Measurements from ENCODE around the gene CLIP1. TPM values are rescaled to one million over a fixed set of nuclear protein-coding genes. Genes with fewer than 3 reads are reported as not detected.

The CLIP1 gene
- total and polyA plus RNA-seq, 2 experiments from 2014 or later = 61.7 to 74.5 TPM

DNA sequence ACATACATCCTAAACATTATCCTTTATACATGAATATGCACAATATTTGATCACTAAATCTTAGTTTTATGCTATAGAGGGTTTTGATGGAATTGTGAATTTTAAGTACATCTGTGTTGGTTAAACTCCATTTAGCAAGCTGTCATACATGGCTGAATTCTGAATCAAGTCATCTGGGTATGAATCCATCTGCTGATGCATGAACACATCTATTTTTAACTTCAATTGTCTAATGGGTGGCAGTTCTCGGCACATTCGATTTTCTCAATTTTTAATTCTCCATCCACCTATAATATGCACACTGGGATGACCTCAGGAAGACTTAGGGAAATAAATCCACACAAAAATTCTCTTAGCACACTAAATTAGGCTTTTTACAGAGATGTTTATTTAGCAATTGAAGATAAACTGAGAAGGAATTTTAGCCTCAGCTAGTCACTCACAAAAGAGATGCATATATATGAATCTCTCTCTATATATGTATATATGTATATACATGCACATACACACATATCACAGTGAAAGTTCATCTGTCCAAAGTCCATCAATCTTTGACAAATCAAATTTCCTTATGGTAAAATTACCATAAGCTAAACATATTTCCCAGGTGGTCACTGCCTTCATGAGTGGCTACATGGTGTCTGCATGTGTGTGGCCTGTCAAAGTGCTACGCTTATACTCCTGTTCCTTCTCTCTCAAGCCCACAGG is 111.7 kb downstream of the CLIP1 start:
- Histone ChIP-seq H3K79me2 (ENCODE audit: insufficient read depth) (no peaks in the 10 kb centered on the region), H3K4me3 (no peak overlapping the region), H3K9ac (no peak overlapping the region), H3K4me2 (ENCODE audit: unreplicated experiment) (no peak overlapping the region), H3K27me3 (replicated peaks; ENCODE audit: insufficient read depth) (no peaks in the 10 kb centered on the region), H3K27ac (no peak overlapping the region), H3K9me2 (ENCODE audit: insufficient read depth) (no peaks in the 10 kb centered on the region), H3K36me3 (ENCODE audit: low read depth) (peaks cover 35% of the 10 kb centered on the region), H3K9me3 (ENCODE audit: low read depth) (no peaks in the 10 kb centered on the region), H3K4me1 (ENCODE audit: insufficient read depth) (peaks cover 25% of the 10 kb centered on the region), H3F3A (ENCODE audit: insufficient read depth) (peaks cover 31% of the 10 kb centered on the region), H4K20me1 (ENCODE audit: insufficient read depth) (no peaks in the 10 kb centered on the region), H2AFZ (no peak overlapping the region)
- in situ Hi-C loops (cut with MboI) = no loop called here
- WGBS, 2 experiments (ENCODE audit: low coverage in 1 of 2, low lambda C conversion rate in 2 of 2, missing lambda C conversion rate in 2 of 2) = 87 to 89% methylated on average over 3 of the region's 3 CpGs
- TF ChIP-seq EZH2phosphoT487 (IDR thresholded peaks at IDR 0.05; ENCODE audit: insufficient read depth, low read depth) (no peak), EZH2 (IDR thresholded peaks at IDR 0.05; ENCODE audit: insufficient read depth, poor library complexity, severe bottlenecking) (no peak)
- DNase-seq = no peak

DNA sequence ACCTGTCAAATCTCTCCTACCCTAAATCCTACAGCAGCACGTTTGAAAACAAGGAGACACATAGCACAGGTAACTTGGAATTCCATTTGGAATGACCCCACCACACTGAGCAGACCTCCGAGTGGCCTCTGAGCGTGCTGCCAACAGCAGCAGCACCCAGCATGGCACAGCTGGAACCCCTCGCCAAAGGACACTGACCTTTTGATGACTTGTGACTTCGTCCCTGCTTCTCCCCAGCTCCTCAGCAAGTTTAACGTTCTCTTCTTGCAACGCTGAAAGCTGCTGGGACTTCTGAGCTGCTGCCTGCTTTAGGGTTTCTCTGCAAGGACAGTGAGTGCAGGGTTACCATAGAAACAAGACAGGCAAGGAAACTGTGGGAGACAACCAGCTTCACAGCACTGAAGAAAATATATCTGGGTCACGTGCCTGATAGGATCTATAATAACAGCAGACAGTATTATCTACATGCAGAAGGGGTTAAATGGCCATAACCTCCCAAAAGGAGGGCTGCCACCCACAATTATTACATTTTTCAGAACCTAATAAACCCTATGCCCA is 112.8 kb downstream of the CLIP1 start:
- no peak for DNase-seq
- Histone ChIP-seq H3K4me2 (ENCODE audit: unreplicated experiment) (no peak overlapping the region), H3K27me3 (replicated peaks; ENCODE audit: insufficient read depth) (no peaks in the 10 kb centered on the region), H3K9me3 (ENCODE audit: low read depth) (no peaks in the 10 kb centered on the region), H4K20me1 (ENCODE audit: insufficient read depth) (no peaks in the 10 kb centered on the region), H3K27ac (peak overlapping the region; percentile 26; the same call in 1 of the 2 replicates), H3K9me2 (ENCODE audit: insufficient read depth) (no peaks in the 10 kb centered on the region), H3K9ac (no peak overlapping the region), H3K36me3 (ENCODE audit: low read depth) (peaks cover 40% of the 10 kb centered on the region), H3K79me2 (ENCODE audit: insufficient read depth) (peaks cover 7% of the 10 kb centered on the region; the same call in 1 of the 2 replicates), H3K4me3 (no peak overlapping the region), H3F3A (ENCODE audit: insufficient read depth) (peaks cover 31% of the 10 kb centered on the region), H2AFZ (no peak overlapping the region), H3K4me1 (ENCODE audit: insufficient read depth) (peaks cover 25% of the 10 kb centered on the region)
- in situ Hi-C loops (cut with MboI) = no loop called here
- no peak for TF ChIP-seq EZH2phosphoT487 (IDR thresholded peaks at IDR 0.05; ENCODE audit: insufficient read depth, low read depth)
- no peak for TF ChIP-seq EZH2 (IDR thresholded peaks at IDR 0.05; ENCODE audit: insufficient read depth, poor library complexity, severe bottlenecking)
- WGBS, 2 experiments (ENCODE audit: low coverage in 1 of 2, low lambda C conversion rate in 2 of 2, missing lambda C conversion rate in 2 of 2) = 84 to 89% methylated on average over 8 of the region's 8 CpGs

DNA sequence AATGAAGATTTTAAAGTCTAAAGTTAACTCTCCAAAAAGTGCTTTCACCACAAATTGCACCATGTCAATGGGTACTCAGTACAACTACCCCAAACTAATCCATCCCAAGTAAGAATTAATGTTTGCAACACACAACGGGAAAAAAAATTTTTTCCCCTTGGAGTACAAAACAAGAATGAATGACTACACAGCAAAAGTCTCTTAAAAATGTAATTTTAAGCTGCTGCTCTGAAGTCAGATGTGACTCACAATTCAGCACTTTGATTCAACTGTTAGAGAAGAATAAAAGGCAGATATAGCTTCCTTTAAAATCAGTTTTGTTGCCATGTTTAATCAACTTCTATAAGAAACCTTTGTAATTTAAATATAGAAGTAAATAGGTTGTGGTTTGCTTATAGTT is 113.7 kb downstream of the CLIP1 start:
- peak; percentile 74 for DNase-seq
- Histone ChIP-seq H3K27me3 (replicated peaks; ENCODE audit: insufficient read depth) (no peaks in the 10 kb centered on the region), H3K27ac (peak overlapping the region; percentile 26), H3K9me2 (ENCODE audit: insufficient read depth) (no peaks in the 10 kb centered on the region), H3K4me1 (ENCODE audit: insufficient read depth) (peaks cover 25% of the 10 kb centered on the region), H3K79me2 (ENCODE audit: insufficient read depth) (peaks cover 7% of the 10 kb centered on the region; the same call in 1 of the 2 replicates), H3F3A (ENCODE audit: insufficient read depth) (peaks cover 31% of the 10 kb centered on the region), H3K4me3 (no peak overlapping the region), H3K9me3 (ENCODE audit: low read depth) (no peaks in the 10 kb centered on the region), H3K4me2 (ENCODE audit: unreplicated experiment) (peak overlapping the region; percentile 19), H3K9ac (no peak overlapping the region), H3K36me3 (ENCODE audit: low read depth) (peaks cover 40% of the 10 kb centered on the region), H4K20me1 (ENCODE audit: insufficient read depth) (no peaks in the 10 kb centered on the region), H2AFZ (no peak overlapping the region)
- TF ChIP-seq EZH2 (IDR thresholded peaks at IDR 0.05; ENCODE audit: insufficient read depth, poor library complexity, severe bottlenecking) = no peak
- no peak for TF ChIP-seq EZH2phosphoT487 (IDR thresholded peaks at IDR 0.05; ENCODE audit: insufficient read depth, low read depth)
- 23 to 29% methylated on average over 1 of the region's 1 CpG for WGBS, 2 experiments (ENCODE audit: low coverage in 1 of 2, low lambda C conversion rate in 2 of 2, missing lambda C conversion rate in 2 of 2)
- in situ Hi-C loops (cut with MboI) = no loop called here

- Histone ChIP-seq H3K9ac (no peak overlapping the region), H3K9me3 (ENCODE audit: low read depth) (no peaks in the 10 kb centered on the region), H3K4me1 (ENCODE audit: insufficient read depth) (peaks cover 25% of the 10 kb centered on the region), H3K9me2 (ENCODE audit: insufficient read depth) (no peaks in the 10 kb centered on the region), H3F3A (ENCODE audit: insufficient read depth) (peaks cover 31% of the 10 kb centered on the region), H3K36me3 (ENCODE audit: low read depth) (peaks cover 40% of the 10 kb centered on the region), H2AFZ (no peak overlapping the region), H3K27me3 (replicated peaks; ENCODE audit: insufficient read depth) (no peaks in the 10 kb centered on the region), H4K20me1 (ENCODE audit: insufficient read depth) (no peaks in the 10 kb centered on the region), H3K4me2 (ENCODE audit: unreplicated experiment) (no peak overlapping the region), H3K27ac (no peak overlapping the region), H3K79me2 (ENCODE audit: insufficient read depth) (peaks cover 7% of the 10 kb centered on the region; the same call in 1 of the 2 replicates), H3K4me3 (no peak overlapping the region)
- no peak for DNase-seq
- 90 to 91% methylated on average over 4 of the region's 4 CpGs for whole genome bisulfite sequencing, 2 experiments (ENCODE audit: low coverage in 1 of 2, low lambda C conversion rate in 2 of 2, missing lambda C conversion rate in 2 of 2)
- TF ChIP-seq EZH2 (IDR thresholded peaks at IDR 0.05; ENCODE audit: insufficient read depth, poor library complexity, severe bottlenecking) = no peak
- TF ChIP-seq EZH2phosphoT487 (IDR thresholded peaks at IDR 0.05; ENCODE audit: insufficient read depth, low read depth) = no peak
- in situ Hi-C loops (cut with MboI) = no loop called here
Observed at GRCh38 chr12:122306407-122306806, 116.1 kb downstream of the CLIP1 start.
